Measurements from ENCODE around the gene HMGN4. TPM values are rescaled to one million over a fixed set of nuclear protein-coding genes. Genes with fewer than 3 reads are reported as not detected.

Gene HMGN4
- total and polyA plus RNA-seq, 9 of the 15 experiments (the other 6 are each of a cell fraction or from before 2014, with no cell fraction given) = 35.4 to 134 (median 94.1) TPM

DNA sequence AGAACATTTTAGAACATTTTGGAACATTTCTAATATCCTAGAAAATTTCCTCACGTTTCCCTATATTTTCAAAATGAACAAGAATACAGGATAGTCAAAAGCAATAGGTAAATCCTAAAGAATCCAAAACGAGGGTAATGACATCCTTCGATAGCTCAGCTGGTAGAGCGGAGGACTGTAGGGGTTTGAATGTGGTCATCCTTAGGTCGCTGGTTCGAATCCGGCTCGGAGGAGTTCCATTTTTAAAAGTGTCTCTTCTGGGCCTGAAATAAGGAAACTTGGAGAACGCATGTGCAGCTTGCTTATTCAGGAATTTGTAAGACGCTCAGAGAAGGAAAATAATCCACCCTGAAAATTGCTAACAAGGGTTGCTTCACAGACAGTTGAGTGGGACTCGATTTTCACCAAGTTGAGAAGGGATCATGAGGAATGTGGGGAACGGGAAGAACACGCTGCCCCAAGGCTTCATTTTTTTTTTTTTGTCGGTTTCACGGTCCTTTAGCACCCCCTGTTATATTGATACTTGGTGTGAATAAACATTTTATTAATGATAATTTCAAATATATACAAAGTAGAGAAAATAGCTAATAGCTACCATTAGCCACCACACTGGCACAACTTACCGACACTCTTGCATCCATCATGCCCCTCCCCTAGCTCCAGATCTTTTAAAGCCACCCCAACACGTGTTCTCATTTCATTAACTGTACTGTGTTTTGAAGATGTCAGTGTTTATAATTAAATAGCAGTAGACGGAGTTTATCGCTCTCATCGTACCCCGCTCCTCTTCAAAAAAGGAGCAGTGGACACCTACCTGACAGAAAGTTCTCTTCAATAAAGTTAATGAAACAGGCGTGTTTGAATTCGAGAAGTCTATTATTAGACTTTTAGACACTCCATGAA is 56.8 kb downstream of the HMGN4 start (continued):
- no peak for TF ChIP-seq POLR2AphosphoS2 (IDR thresholded peaks at IDR 0.05; ENCODE audit: low read length)
- TF ChIP-seq SIN3A (IDR thresholded peaks at IDR 0.05; ENCODE audit: borderline replicate concordance in 2 of 2, control insufficient read depth in 1 of 2, low read depth in 2 of 2, low read length in 2 of 2) = no peak
- no peak; the same call in 1 of the 2 replicates for TF ChIP-seq NFATC3 (IDR thresholded peaks at IDR 0.05)
- TF ChIP-seq, protein P1, sequence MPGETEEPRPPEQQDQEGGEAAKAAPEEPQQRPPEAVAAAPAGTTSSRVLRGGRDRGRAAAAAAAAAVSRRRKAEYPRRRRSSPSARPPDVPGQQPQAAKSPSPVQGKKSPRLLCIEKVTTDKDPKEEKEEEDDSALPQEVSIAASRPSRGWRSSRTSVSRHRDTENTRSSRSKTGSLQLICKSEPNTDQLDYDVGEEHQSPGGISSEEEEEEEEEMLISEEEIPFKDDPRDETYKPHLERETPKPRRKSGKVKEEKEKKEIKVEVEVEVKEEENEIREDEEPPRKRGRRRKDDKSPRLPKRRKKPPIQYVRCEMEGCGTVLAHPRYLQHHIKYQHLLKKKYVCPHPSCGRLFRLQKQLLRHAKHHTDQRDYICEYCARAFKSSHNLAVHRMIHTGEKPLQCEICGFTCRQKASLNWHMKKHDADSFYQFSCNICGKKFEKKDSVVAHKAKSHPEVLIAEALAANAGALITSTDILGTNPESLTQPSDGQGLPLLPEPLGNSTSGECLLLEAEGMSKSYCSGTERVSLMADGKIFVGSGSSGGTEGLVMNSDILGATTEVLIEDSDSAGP (CRISPR knock-in tag; IDR thresholded peaks at IDR 0.05) = no peak
- 0 out of 2 replicates have a peak, but pooled peaks have one; percentile 51 for TF ChIP-seq DNMT1 (IDR thresholded peaks at IDR 0.05)
- TF ChIP-seq CEBPG (CRISPR knock-in tag; IDR thresholded peaks at IDR 0.05) = peak; percentile 52; the same call in 1 of the 2 replicates
- peak; percentile 64 to 74 for TF ChIP-seq CEBPG (tag; conservative IDR thresholded peaks at IDR 0.05 in 1 of 2, IDR thresholded peaks at IDR 0.05 in 1 of 2)
- no peak for TF ChIP-seq KLF1 (tag; IDR thresholded peaks at IDR 0.05)
- TF ChIP-seq TFAM (CRISPR knock-in tag; conservative IDR thresholded peaks at IDR 0.05) = no peak
- TF ChIP-seq ATF1 (CRISPR knock-in tag; IDR thresholded peaks at IDR 0.05) = no peak
- no peak; the same call in none of the 2 replicates for TF ChIP-seq ATF1 (tag; IDR thresholded peaks at IDR 0.05)
- TF ChIP-seq CBX8 (IDR thresholded peaks at IDR 0.05; ENCODE audit: borderline replicate concordance, extremely low read depth, low read depth, low read length, poor library complexity, severe bottlenecking) = no peak
- TF ChIP-seq, protein P2, sequence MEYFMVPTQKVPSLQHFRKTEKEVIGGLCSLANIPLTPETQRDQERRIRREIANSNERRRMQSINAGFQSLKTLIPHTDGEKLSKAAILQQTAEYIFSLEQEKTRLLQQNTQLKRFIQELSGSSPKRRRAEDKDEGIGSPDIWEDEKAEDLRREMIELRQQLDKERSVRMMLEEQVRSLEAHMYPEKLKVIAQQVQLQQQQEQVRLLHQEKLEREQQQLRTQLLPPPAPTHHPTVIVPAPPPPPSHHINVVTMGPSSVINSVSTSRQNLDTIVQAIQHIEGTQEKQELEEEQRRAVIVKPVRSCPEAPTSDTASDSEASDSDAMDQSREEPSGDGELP (CRISPR knock-in tag; IDR thresholded peaks at IDR 0.05; ENCODE audit: borderline replicate concordance) = peak; percentile 68
- TF ChIP-seq SREBF2 (CRISPR knock-in tag; IDR thresholded peaks at IDR 0.05) = no peak
- no peak for TF ChIP-seq FOS (IDR thresholded peaks at IDR 0.05; ENCODE audit: extremely low read depth, insufficient read length)
- TF ChIP-seq NFIC (IDR thresholded peaks at IDR 0.05) = peak; percentile 74
- TF ChIP-seq NCOR1 (IDR thresholded peaks at IDR 0.05) = peak; percentile 5; the same call in 1 of the 2 replicates
- TF ChIP-seq, protein P3, sequence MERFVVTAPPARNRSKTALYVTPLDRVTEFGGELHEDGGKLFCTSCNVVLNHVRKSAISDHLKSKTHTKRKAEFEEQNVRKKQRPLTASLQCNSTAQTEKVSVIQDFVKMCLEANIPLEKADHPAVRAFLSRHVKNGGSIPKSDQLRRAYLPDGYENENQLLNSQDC (CRISPR knock-in tag; IDR thresholded peaks at IDR 0.05) = no peak
- no peak for TF ChIP-seq DDX20 (tag; IDR thresholded peaks at IDR 0.05; ENCODE audit: low read depth)
- TF ChIP-seq ETV5 (CRISPR knock-in tag; IDR thresholded peaks at IDR 0.05; ENCODE audit: low read depth) = no peak
- TF ChIP-seq ELF4 (CRISPR knock-in tag; IDR thresholded peaks at IDR 0.05) = no peak
- TF ChIP-seq, protein P4, sequence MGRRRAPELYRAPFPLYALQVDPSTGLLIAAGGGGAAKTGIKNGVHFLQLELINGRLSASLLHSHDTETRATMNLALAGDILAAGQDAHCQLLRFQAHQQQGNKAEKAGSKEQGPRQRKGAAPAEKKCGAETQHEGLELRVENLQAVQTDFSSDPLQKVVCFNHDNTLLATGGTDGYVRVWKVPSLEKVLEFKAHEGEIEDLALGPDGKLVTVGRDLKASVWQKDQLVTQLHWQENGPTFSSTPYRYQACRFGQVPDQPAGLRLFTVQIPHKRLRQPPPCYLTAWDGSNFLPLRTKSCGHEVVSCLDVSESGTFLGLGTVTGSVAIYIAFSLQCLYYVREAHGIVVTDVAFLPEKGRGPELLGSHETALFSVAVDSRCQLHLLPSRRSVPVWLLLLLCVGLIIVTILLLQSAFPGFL (CRISPR knock-in tag; IDR thresholded peaks at IDR 0.05) = 0 out of 2 replicates have a peak, but pooled peaks have one; percentile 46
- TF ChIP-seq KLF6 (CRISPR knock-in tag; IDR thresholded peaks at IDR 0.05; ENCODE audit: borderline replicate concordance) = peak; percentile 6; the same call in 1 of the 2 replicates
- no peak for TF ChIP-seq FOXA1 (IDR thresholded peaks at IDR 0.05; ENCODE audit: borderline replicate concordance)
- TF ChIP-seq MYNN (IDR thresholded peaks at IDR 0.05) = no peak
- no peak for TF ChIP-seq MYNN (CRISPR knock-in tag; IDR thresholded peaks at IDR 0.05)

Data from K562 (cell line).